ENCODE results near the gene ZSCAN10.

The ZSCAN10 gene

GRCh38 chr16:3049921-3050481, 49.1 kb downstream of the ZSCAN10 start:
- H3K4me3 ChIP-seq (replicated peaks in 1 of 2; ENCODE audit: low read depth in 2 of 2, low read length in 2 of 2) = no peak overlapping the region

GRCh38 chr16:3047387-3047720, 51.7 kb downstream of the ZSCAN10 start:
- no peak for DNase-seq (ENCODE audit: low read depth in 2 of 2)
- no peak overlapping the region for H3K4me3 ChIP-seq (replicated peaks in 1 of 2; ENCODE audit: low read depth in 2 of 2, low read length in 2 of 2)
- no peak for TF ChIP-seq CTCF (IDR thresholded peaks at IDR 0.05; ENCODE audit: low read depth, low read length)

More at GRCh38 chr16:3049921-3050481, 49.1 kb downstream of the ZSCAN10 start:
- DNase-seq (ENCODE audit: low read depth in 2 of 2) = no peak
- TF ChIP-seq CTCF (IDR thresholded peaks at IDR 0.05; ENCODE audit: low read depth, low read length) = no peak

GRCh38 chr16:3046641-3047386, 52.3 kb downstream of the ZSCAN10 start:
- DNase-seq (ENCODE audit: low read depth in 2 of 2) = no peak
- TF ChIP-seq CTCF (IDR thresholded peaks at IDR 0.05; ENCODE audit: low read depth, low read length) = no peak
- no peak overlapping the region for H3K4me3 ChIP-seq (replicated peaks in 1 of 2; ENCODE audit: low read depth in 2 of 2, low read length in 2 of 2)

GRCh38 chr16:3045758-3046640, 53.1 kb downstream of the ZSCAN10 start, which contains the start of gene MMP25:
MMP25 (plus strand) TSS chr16:3046561; CDS start chr16:3046918, 357 bp downstream.
- no peak for DNase-seq (ENCODE audit: low read depth in 2 of 2)
- no peak for TF ChIP-seq CTCF (IDR thresholded peaks at IDR 0.05; ENCODE audit: low read depth, low read length)
- H3K4me3 ChIP-seq (replicated peaks in 1 of 2; ENCODE audit: low read depth in 2 of 2, low read length in 2 of 2) = peak within 1 kb of the TSS; percentile 44 to 47

GRCh38 chr16:3044708-3045107, 54.4 kb downstream of the ZSCAN10 start:
- TF ChIP-seq CTCF (IDR thresholded peaks at IDR 0.05; ENCODE audit: low read depth, low read length) = no peak
- no peak for DNase-seq (ENCODE audit: low read depth in 2 of 2)
- no peak overlapping the region for H3K4me3 ChIP-seq (replicated peaks in 1 of 2; ENCODE audit: low read depth in 2 of 2, low read length in 2 of 2)

- TF ChIP-seq CTCF (IDR thresholded peaks at IDR 0.05; ENCODE audit: low read depth, low read length) = no peak
- DNase-seq (ENCODE audit: low read depth in 2 of 2) = no peak
- H3K4me3 ChIP-seq (replicated peaks in 1 of 2; ENCODE audit: low read depth in 2 of 2, low read length in 2 of 2) = no peak overlapping the region
Measured at GRCh38 chr16:3042376-3042775, 56.7 kb downstream of the ZSCAN10 start.
